SJCRH30 (cell line): ENCODE data around the gene WDFY2. TPM values are rescaled to one million over a fixed set of nuclear protein-coding genes. Genes with fewer than 3 reads are reported as not detected.
A peak's percentile ranks its signal among the peaks of the same experiment; 100 is the strongest.

Source experiments
- DNase-seq, 2 experiments: peaks; one replicate each; pipeline ENCODE4 v3.0.0-alpha.2; 2015 to 2020
- H3K27ac ChIP-seq: fragments of 250-450 bp; sonication (Bioruptor Pico); 2 replicates; pipeline ENCODE4 v1.5.1; 2020; ENCODE audit warnings: mild to moderate bottlenecking, moderate library complexity
- H3K27me3 ChIP-seq: fragments of 250-450 bp; sonication (Bioruptor Pico); 2 replicates; pipeline ENCODE4 v1.5.1; 2020; ENCODE audit warnings: mild to moderate bottlenecking, moderate library complexity
- H3K36me3 ChIP-seq: fragments of 250-450 bp; sonication (Bioruptor Pico); 2 replicates; pipeline ENCODE4 v1.5.1; 2020; ENCODE audit warnings: mild to moderate bottlenecking, moderate library complexity
- H3K4me1 ChIP-seq: fragments of 250-450 bp; sonication (Bioruptor Pico); 2 replicates; pipeline ENCODE4 v1.5.1; 2020; ENCODE audit warnings: mild to moderate bottlenecking, moderate library complexity
- H3K4me3 ChIP-seq: fragments of 250-450 bp; sonication (Bioruptor Pico); 2 replicates; pipeline ENCODE4 v1.5.1; 2020; ENCODE audit warnings: mild to moderate bottlenecking, moderate library complexity
- H3K9me3 ChIP-seq: fragments of 250-450 bp; sonication (Bioruptor Pico); replicated peaks from 2 replicates; pipeline ENCODE4 v1.5.1; 2020; ENCODE audit warnings: mild to moderate bottlenecking, moderate library complexity
- total RNA-seq: library from RNA; depleted of rRNA; stranded (reverse); fragments of >200 nt; shearing (Covaris generic); gene quantifications from 2 replicates; pipeline ENCODE4 v1.2.3, GENCODE V29; 2014

Gene WDFY2
- total RNA-seq, 1 experiment from 2014 or later: 13.2 TPM

DNA sequence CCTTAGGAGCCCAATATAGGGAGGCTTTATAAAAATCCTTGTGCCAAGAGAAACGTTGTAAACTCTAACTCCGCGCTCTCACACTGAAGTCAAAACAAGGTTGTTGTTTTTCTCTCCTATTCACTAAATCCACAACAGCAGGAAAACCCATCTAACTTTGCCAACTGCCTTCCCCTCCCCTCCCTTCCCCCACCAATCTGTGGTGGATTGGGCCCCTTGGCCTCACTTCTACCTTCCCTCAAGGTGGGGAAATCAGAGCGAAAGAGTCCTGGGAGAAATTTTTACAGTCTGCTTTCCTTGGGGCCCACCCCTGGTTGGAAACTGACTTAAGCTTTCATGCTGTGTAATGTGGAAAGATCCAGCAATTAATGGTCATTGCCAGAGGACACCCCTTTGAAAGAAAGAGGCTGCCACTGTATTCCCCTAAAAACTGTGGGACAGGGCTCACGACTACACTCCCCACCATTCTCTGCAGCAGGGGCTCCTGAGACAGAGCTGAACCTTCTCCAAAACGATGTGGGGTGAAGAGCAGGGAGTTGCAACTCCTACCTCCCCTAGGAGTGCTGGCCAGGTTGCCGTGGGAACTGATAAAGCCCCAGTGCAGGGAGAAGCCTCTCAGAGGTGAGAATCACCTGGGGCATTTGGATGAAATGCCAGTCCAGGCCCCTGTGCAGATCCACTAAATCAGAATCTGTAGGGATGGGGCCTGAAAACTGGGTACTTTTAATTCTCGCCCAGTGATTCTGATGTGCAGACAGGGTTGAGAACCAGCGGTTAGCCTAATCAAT lies 218.6 kb downstream of the WDFY2 start:
- Histone ChIP-seq H3K36me3 (no peaks in the 10 kb centered on the region), H3K4me1 (peaks cover 16% of the 10 kb centered on the region), H3K27ac (peak overlapping the region; percentile 58; the same call in 1 of the 2 replicates), H3K4me3 (peak overlapping the region; percentile 81), H3K9me3 (no peaks in the 10 kb centered on the region), H3K27me3 (no peaks in the 10 kb centered on the region)
- DNase-seq: no peak

- DNase-seq: peak; percentile 83 to 85
- H3K9me3 ChIP-seq: no peaks in the 10 kb centered on the region
- H3K36me3 ChIP-seq: no peaks in the 10 kb centered on the region
- H3K27me3 ChIP-seq: no peaks in the 10 kb centered on the region
- H3K27ac ChIP-seq: peak within 1 kb of the TSS; percentile 58
- H3K4me1 ChIP-seq: peaks cover 15% of the 10 kb centered on the region
- H3K4me3 ChIP-seq: peak within 1 kb of the TSS; percentile 81
Observed at GRCh38 chr13:51803422-51804294, 219.4 kb downstream of the WDFY2 start, which contains the start of gene DHRS12. Gene DHRS12 (minus strand): TSS chr13:51804163. CDS start chr13:51799659, 4,504 bp downstream.

DNA sequence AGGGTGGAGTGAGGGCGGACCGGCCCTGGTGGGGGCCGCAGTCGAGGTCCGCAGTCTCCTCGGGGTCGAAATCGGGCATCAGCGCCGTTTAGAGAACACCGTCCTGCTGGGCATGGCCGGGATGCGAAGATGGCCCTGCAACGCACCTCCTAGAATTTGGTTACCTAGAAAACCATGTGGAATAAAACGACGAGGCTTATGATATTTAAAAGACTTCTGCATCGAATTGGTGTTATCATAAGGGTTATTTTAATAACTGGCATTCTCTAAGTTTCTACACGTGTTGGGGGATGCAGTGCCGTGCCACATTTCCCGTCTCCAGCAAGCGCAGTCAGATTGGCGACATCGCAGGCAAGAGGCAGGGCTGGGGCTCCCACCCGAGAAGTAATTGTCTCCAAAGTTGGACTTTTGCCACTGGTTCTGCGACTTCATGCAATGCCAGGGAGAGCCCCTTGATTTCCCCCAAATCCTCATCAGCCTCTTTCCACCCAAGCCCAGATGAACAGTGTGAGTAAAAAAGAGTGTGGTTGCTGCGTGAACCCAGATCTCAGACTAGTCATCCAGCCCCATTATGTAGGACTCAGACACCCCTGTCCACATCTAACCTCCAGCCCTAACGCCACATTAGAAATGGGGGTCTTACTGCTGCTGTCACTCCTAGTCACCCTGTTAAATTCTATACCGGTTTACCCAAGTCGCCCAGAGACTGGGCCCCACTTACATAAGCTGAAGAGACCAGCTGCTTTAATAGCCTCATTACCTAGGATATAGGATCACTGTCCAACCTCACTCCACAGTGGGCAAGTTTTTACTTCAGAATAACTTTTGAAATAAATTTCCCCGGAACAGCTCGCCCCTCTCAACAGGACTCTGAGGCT lies 220.3 kb downstream of the WDFY2 start:
- Histone ChIP-seq H3K4me1 (peaks cover 15% of the 10 kb centered on the region), H3K4me3 (peak overlapping the region; percentile 81), H3K27ac (peak overlapping the region; percentile 58), H3K27me3 (no peaks in the 10 kb centered on the region), H3K36me3 (no peaks in the 10 kb centered on the region), H3K9me3 (no peaks in the 10 kb centered on the region)
- DNase-seq: no peak

- no peaks in the 10 kb centered on the region for H3K36me3 ChIP-seq
- no peaks in the 10 kb centered on the region for H3K27me3 ChIP-seq
- DNase-seq: no peak
- H3K9me3 ChIP-seq: no peaks in the 10 kb centered on the region
- no peak overlapping the region for H3K27ac ChIP-seq
- H3K4me3 ChIP-seq: no peak overlapping the region
- peaks cover 15% of the 10 kb centered on the region for H3K4me1 ChIP-seq
Observed at GRCh38 chr13:51805313-51805712, 221.1 kb downstream of the WDFY2 start.

DNA sequence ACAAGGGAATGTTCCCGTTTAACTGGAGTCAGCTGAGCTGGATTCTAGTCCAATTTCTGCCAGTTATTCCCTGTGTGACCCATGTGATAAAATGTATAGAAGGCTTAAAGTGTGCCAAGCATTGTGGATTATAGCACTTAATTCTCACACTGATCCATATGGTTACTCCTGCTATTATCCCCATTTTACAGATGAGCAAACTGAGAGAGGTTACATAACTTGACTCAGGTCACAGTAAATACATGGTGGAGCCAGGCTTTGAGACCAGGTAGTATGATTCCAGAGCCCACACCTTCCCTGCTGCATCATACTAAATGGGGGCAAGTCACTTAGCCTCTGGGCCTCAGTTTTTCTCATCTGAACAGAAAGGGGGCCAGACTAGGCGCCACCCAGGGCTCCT lies 221.7 kb downstream of the WDFY2 start:
- H3K4me3 ChIP-seq: no peak overlapping the region
- no peaks in the 10 kb centered on the region for H3K27me3 ChIP-seq
- H3K9me3 ChIP-seq: no peaks in the 10 kb centered on the region
- peaks cover 15% of the 10 kb centered on the region for H3K4me1 ChIP-seq
- DNase-seq: no peak
- H3K36me3 ChIP-seq: no peaks in the 10 kb centered on the region
- H3K27ac ChIP-seq: no peak overlapping the region

GRCh38 chr13:51806566-51806965 lies 222.3 kb downstream of the WDFY2 start:
- peak in 1 of 2 experiments; percentile 30 for DNase-seq

GRCh38 chr13:51807041-51807440 lies 222.8 kb downstream of the WDFY2 start:
- Histone ChIP-seq H3K9me3 (no peaks in the 10 kb centered on the region), H3K27me3 (no peaks in the 10 kb centered on the region), H3K36me3 (no peaks in the 10 kb centered on the region), H3K4me1 (peaks cover 15% of the 10 kb centered on the region), H3K4me3 (no peak overlapping the region), H3K27ac (no peak overlapping the region)
- no peak for DNase-seq

More at GRCh38 chr13:51806566-51806965, 222.3 kb downstream of the WDFY2 start:
- no peaks in the 10 kb centered on the region for H3K36me3 ChIP-seq
- no peaks in the 10 kb centered on the region for H3K27me3 ChIP-seq
- no peaks in the 10 kb centered on the region for H3K9me3 ChIP-seq
- H3K27ac ChIP-seq: no peak overlapping the region
- H3K4me1 ChIP-seq: peaks cover 15% of the 10 kb centered on the region
- H3K4me3 ChIP-seq: no peak overlapping the region

DNA sequence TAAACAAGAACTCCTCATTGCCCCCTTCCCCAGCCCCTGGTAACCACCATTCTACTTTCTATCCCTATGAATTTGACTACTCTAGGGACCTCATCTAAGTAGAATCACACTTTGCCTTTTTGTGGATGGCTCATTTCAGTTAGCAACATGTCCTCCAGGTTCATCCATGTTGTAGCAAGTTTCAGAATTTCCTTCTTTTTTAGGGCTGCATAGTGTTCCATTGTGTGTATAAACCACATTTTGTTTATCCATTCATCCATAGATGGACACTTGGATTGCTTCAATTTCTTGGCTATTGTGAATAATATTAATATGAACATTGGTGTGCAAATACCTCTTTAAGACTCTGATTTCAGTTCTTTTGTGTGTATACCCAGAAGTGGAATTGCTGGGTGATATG lies 224.5 kb downstream of the WDFY2 start:
- peaks cover 6% of the 10 kb centered on the region; the same call in 1 of the 2 replicates for H3K4me1 ChIP-seq
- no peaks in the 10 kb centered on the region for H3K27me3 ChIP-seq
- H3K36me3 ChIP-seq: no peaks in the 10 kb centered on the region
- no peak for DNase-seq
- no peak overlapping the region for H3K27ac ChIP-seq
- H3K4me3 ChIP-seq: no peak overlapping the region
- no peaks in the 10 kb centered on the region for H3K9me3 ChIP-seq

DNA sequence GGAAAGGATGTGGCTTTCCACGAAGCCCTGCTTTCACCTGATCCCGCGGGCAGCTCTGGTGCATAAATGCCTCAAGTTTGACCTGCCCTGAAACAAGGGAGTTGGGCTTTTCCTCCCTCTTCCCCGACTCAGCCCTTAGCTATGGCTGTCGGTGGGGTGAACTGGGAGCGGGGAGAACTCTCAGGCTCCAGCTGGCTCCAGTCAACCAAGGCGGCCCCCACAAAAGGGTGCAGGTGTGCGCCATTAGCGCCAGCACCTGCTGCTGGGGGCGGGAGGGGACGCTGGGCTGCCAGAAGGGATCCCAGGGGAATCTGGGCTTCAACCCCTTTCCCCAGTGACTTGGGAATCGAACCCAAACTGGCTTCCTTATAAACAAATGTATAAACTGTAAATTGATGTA lies 226.8 kb downstream of the WDFY2 start:
- no peaks in the 10 kb centered on the region for H3K36me3 ChIP-seq
- H3K4me3 ChIP-seq: no peak overlapping the region
- no peaks in the 10 kb centered on the region for H3K9me3 ChIP-seq
- H3K27ac ChIP-seq: no peak overlapping the region
- H3K4me1 ChIP-seq: no peaks in the 10 kb centered on the region
- H3K27me3 ChIP-seq: no peaks in the 10 kb centered on the region
- DNase-seq: no peak

DNA sequence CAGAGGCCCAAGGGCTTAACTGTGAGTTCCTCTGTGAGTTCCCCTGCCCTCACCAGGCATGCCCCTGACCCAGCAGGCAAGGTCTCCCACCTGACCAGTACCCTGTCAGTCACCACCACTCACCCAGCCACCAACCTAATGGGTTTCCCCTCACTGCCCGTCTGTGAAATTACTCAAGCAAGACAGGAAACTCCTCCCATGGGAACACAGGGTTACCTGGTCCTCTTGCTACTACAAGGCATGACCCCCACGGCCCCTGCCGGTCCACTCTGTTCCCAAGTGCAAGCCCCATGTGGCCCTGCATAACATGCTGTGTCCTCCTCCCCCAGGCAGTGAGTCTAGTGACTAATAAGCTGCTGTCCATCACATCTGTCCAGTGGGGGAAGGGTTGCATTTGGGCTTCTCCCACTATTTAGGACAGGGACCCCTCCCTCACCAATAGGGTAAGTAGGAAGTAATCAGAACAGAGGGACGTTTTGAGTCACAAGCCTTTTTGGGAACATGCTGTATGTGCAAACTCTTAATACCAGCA lies 227.7 kb downstream of the WDFY2 start:
- no peak overlapping the region for H3K27ac ChIP-seq
- H3K4me1 ChIP-seq: no peaks in the 10 kb centered on the region
- no peak for DNase-seq
- H3K27me3 ChIP-seq: no peaks in the 10 kb centered on the region
- H3K4me3 ChIP-seq: no peak overlapping the region
- no peaks in the 10 kb centered on the region for H3K9me3 ChIP-seq
- H3K36me3 ChIP-seq: no peaks in the 10 kb centered on the region

GRCh38 chr13:51814071-51814470 lies 229.8 kb downstream of the WDFY2 start:
- no peak overlapping the region for H3K4me3 ChIP-seq
- H3K27me3 ChIP-seq: no peaks in the 10 kb centered on the region
- H3K4me1 ChIP-seq: no peaks in the 10 kb centered on the region
- no peak for DNase-seq
- H3K9me3 ChIP-seq: no peaks in the 10 kb centered on the region
- H3K36me3 ChIP-seq: no peaks in the 10 kb centered on the region
- H3K27ac ChIP-seq: no peak overlapping the region

DNA sequence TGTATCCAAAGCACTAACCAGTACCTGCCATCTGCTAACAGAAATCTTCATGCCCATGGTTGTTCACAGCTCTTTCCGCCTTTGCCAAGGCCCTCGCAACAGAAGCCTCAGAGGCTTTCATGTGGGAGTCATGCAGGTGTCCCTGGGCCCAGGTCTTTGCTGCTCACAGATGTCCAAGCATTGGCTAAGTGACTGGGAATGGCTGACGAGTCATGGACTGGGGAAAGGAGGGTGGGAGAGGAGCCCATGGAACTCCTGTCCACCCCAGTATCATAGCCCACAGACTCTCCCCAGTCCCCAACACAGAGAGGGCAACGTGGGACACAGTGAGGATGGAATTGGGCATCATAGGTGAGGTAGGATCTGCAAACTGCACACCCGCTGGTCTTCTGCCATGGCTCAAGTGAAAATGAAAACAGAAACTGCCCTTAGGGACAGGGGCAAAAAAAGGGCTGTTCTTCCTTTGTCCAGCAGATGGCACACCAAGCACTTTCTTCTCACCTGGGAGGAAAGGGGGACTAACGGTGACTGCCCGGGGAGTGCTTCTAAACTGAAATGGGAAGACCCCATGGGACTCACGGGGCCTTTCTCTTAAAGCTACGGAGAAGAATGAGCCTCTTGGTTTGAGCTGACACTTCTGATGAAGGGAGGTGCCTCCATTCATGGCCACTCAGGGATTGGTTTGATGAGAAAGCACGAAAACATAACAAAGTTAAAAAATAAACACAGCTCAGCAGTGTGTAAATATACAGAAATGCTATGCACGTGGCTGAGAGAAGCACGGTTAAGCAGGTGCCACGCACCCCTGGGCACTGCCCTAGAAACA lies 230.8 kb downstream of the WDFY2 start:
- Histone ChIP-seq H3K36me3 (no peaks in the 10 kb centered on the region), H3K9me3 (no peaks in the 10 kb centered on the region), H3K27ac (no peak overlapping the region), H3K27me3 (no peaks in the 10 kb centered on the region), H3K4me3 (0 out of 2 replicates have a peak overlapping the region, but pooled peaks have one; percentile 5), H3K4me1 (no peaks in the 10 kb centered on the region)
- peak; percentile 56 to 86 for DNase-seq

- no peak overlapping the region for H3K4me3 ChIP-seq
- no peaks in the 10 kb centered on the region for H3K4me1 ChIP-seq
- H3K27ac ChIP-seq: no peak overlapping the region
- no peak for DNase-seq
- no peaks in the 10 kb centered on the region for H3K36me3 ChIP-seq
- no peaks in the 10 kb centered on the region for H3K27me3 ChIP-seq
- H3K9me3 ChIP-seq: no peaks in the 10 kb centered on the region
Observed at GRCh38 chr13:51815848-51816247, 231.6 kb downstream of the WDFY2 start.
